NOMO-1 treated with dmso at 0.1 percent for 144 hours (cell line): ENCODE data around the gene UTP25.
"Not testable (repeated sequence)": the region's sequence is repeated elsewhere in the genome, so short reads cannot be mapped to it uniquely, and the experiment has no call there.

Source experiments
- DNase-seq: peaks from one replicate; lab custom pipeline; 2025; ENCODE audit not compliant: unreplicated experiment; lab: John Stamatoyannopoulos, UW

Gene UTP25

GRCh38 chr1:209871006-209871405 lies 43.2 kb downstream of the UTP25 start:
- DNase-seq, result no peak

GRCh38 chr1:209871430-209871829 lies 43.7 kb downstream of the UTP25 start:
- DNase-seq, result no peak

GRCh38 chr1:209873067-209873799 lies 45.5 kb downstream of the UTP25 start:
- DNase-seq, result no peak

GRCh38 chr1:209875515-209875914 lies 47.7 kb downstream of the UTP25 start:
- DNase-seq, result no peak

- DNase-seq, result no peak
Observed at GRCh38 chr1:209876078-209876800, 48.5 kb downstream of the UTP25 start.

- no peak for DNase-seq
Observed at GRCh38 chr1:209877087-209877764, 49.5 kb downstream of the UTP25 start.

- no peak for DNase-seq
Observed at GRCh38 chr1:209878964-209879363, 51.2 kb downstream of the UTP25 start.

- DNase-seq, result no peak
Observed at GRCh38 chr1:209879539-209879938, 51.8 kb downstream of the UTP25 start.

- DNase-seq, result no peak
Observed at GRCh38 chr1:209880031-209880430, 52.3 kb downstream of the UTP25 start.

GRCh38 chr1:209881619-209882018 lies 53.8 kb downstream of the UTP25 start:
- no peak for DNase-seq

- no peak for DNase-seq
Observed at GRCh38 chr1:209882286-209882685, 54.5 kb downstream of the UTP25 start.

- DNase-seq, result no peak
Observed at GRCh38 chr1:209882942-209883340, 55.2 kb downstream of the UTP25 start.

GRCh38 chr1:209883341-209883971 lies 55.7 kb downstream of the UTP25 start:
- no peak for DNase-seq

GRCh38 chr1:209884249-209884648 lies 56.5 kb downstream of the UTP25 start:
- DNase-seq, result no peak

GRCh38 chr1:209884665-209885117 lies 56.9 kb downstream of the UTP25 start:
- DNase-seq, result no peak

- DNase-seq, result no peak
Observed at GRCh38 chr1:209885403-209886218, 57.8 kb downstream of the UTP25 start.

- no peak for DNase-seq
Observed at GRCh38 chr1:209886219-209886536, 58.4 kb downstream of the UTP25 start.

- DNase-seq, result not testable (repeated sequence)
Observed at GRCh38 chr1:209888291-209889076, 60.7 kb downstream of the UTP25 start.

GRCh38 chr1:209889077-209889418 lies 61.3 kb downstream of the UTP25 start:
- no peak for DNase-seq
